Measurements from ENCODE around the gene ADAM12. TPM values are rescaled to one million over a fixed set of nuclear protein-coding genes. Genes with fewer than 3 reads are reported as not detected.
"Not testable (repeated sequence)": the region's sequence is repeated elsewhere in the genome, so short reads cannot be mapped to it uniquely, and the experiment has no call there.

ADAM12 gene
- total RNA-seq, 4 donors from 2014 or later = under 0.01 to 1.3 (median 1.0) TPM

DNA sequence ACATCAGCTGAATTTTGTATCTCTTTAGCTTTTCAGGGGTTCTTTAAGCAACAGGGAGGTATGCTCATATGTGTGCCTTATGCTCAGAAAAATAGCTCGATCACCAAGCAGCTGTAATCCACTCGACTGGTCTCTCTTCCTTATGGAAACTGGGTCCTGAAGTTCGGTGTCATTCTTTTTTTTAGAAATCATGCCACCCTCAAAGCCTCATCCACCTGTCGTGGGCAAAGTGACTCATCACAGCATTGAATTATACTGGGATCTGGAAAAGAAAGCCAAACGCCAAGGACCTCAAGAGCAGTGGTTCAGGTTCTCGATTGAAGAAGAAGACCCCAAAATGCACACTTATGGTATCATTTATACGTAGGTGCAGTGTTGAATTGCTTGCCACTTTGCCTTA lies 408.3 kb downstream of the ADAM12 start:
- Histone ChIP-seq H3K4me3 (no peak overlapping the region), H3K27ac (replicated peaks in 1 of 4) (no peak overlapping the region), H3K36me3 (no peaks in the 10 kb centered on the region), H3K27me3 (no peaks in the 10 kb centered on the region), H3K9me3 (no peaks in the 10 kb centered on the region), H3K4me1 (no peaks in the 10 kb centered on the region)
- intact Hi-C loops (cut with DNase I) = loop anchor here (5.0 to 10.0 kb wide), 3 partner anchors 405 to 1872 kb away; partner anchors contain the start of gene ADAM12
- TF ChIP-seq EP300 (IDR thresholded peaks at IDR 0.05) (no peak), POLR2A (IDR thresholded peaks at IDR 0.05; ENCODE audit: low read depth) (no peak), POLR2AphosphoS5 (IDR thresholded peaks at IDR 0.05) (no peak), CTCF (IDR thresholded peaks at IDR 0.05) (no peak)
- DNase-seq (ENCODE audit: extremely low spot score) = no peak
- 77% methylated on average over 7 of the region's 7 CpGs for WGBS

- Histone ChIP-seq H3K4me1 (no peaks in the 10 kb centered on the region), H3K27me3 (no peaks in the 10 kb centered on the region), H3K9me3 (no peaks in the 10 kb centered on the region), H3K36me3 (no peaks in the 10 kb centered on the region), H3K27ac (replicated peaks in 1 of 4) (no peak overlapping the region), H3K4me3 (no peak overlapping the region)
- 82% methylated on average over 6 of the region's 6 CpGs for WGBS
- DNase-seq (ENCODE audit: extremely low spot score) = peak; percentile 57
- intact Hi-C loops (cut with DNase I) = no loop called here
- TF ChIP-seq EP300 (IDR thresholded peaks at IDR 0.05) (no peak), POLR2AphosphoS5 (IDR thresholded peaks at IDR 0.05) (no peak), POLR2A (IDR thresholded peaks at IDR 0.05; ENCODE audit: low read depth) (no peak)
These were observed 411.2 kb downstream of the ADAM12 start for GRCh38 chr10:125976960-125977605.

DNA sequence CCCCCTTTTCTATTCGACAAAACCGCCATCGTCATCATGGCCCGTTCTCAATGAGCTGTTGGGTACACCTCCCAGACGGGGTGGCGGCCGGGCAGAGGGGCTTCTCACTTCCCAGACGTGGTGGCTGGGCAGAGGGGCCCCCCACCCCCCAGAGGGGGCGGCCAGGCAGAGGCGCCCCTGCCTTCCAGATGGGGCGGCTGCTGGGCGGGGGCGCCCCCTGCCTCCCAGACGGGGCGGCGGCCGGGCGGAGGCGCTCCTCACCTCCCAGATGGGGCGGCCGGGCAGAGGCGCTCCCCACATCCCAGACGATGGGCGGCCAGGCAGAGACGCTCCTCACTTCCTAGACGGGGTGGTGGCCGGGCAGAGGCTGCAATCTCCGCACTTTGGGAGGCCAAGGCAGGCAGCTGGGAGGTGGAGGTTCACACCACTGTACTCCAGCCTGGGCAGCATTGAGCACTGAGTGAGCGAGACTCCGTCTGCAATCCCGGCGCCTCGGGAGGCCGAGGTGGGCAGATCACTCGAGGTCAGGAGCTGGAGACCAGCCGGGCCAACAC lies 418.1 kb downstream of the ADAM12 start:
- H3K27ac ChIP-seq (replicated peaks in 1 of 4); H3K36me3 ChIP-seq; H3K27me3 ChIP-seq; intact Hi-C loops (cut with DNase I); H3K4me1 ChIP-seq; DNase-seq (ENCODE audit: extremely low spot score); H3K4me3 ChIP-seq; H3K9me3 ChIP-seq: not testable (repeated sequence)
- WGBS = 86% methylated on average over 13 of the region's 36 CpGs

DNA sequence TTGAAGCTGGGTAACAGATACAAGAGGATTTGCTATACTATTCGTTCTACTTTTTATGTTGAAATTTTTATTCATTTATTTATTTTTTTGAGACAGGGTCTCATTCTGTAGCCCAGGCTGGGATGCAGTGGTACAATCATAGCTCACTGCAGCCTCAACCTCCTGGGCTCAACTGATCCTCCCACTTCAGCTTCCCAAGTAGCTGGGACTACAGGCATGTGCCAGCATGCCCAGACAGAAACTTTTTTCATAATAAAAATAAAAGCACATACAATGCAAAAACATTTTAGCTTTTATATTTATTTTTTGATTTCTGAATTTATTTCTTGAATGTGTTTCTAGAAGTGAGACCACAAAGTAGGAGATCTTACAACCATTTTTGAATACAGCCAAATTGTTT lies 420.7 kb downstream of the ADAM12 start:
- Histone ChIP-seq H3K27me3 (no peaks in the 10 kb centered on the region), H3K4me3 (no peak overlapping the region), H3K27ac (replicated peaks in 1 of 4) (no peak overlapping the region), H3K9me3 (no peaks in the 10 kb centered on the region), H3K36me3 (no peaks in the 10 kb centered on the region), H3K4me1 (no peaks in the 10 kb centered on the region)
- 89% methylated on average over 1 of the region's 1 CpG for WGBS
- intact Hi-C loops (cut with DNase I) = no loop called here
- no peak for DNase-seq (ENCODE audit: extremely low spot score)
- TF ChIP-seq CTCF (IDR thresholded peaks at IDR 0.05) (no peak), EP300 (IDR thresholded peaks at IDR 0.05) (no peak), POLR2AphosphoS5 (IDR thresholded peaks at IDR 0.05) (no peak), POLR2A (IDR thresholded peaks at IDR 0.05; ENCODE audit: low read depth) (no peak)

GRCh38 chr10:125964558-125964957 lies 423.7 kb downstream of the ADAM12 start:
- H3K9me3 ChIP-seq = peaks cover 0 to 15% (median 9%) of the 10 kb centered on the region in 4 donors
- TF ChIP-seq CTCF (IDR thresholded peaks at IDR 0.05) (no peak), POLR2A (IDR thresholded peaks at IDR 0.05; ENCODE audit: low read depth) (no peak), POLR2AphosphoS5 (IDR thresholded peaks at IDR 0.05) (no peak)
- H3K27ac ChIP-seq (replicated peaks in 1 of 4) = no peak overlapping the region
- 100% methylated on average over 2 of the region's 2 CpGs for WGBS
- intact Hi-C loops (cut with DNase I) = no loop called here
- H3K27me3 ChIP-seq = no peaks in the 10 kb centered on the region
- no peak overlapping the region for H3K4me3 ChIP-seq
- DNase-seq (ENCODE audit: extremely low spot score) = no peak
- no peaks in the 10 kb centered on the region for H3K36me3 ChIP-seq
- H3K4me1 ChIP-seq = no peaks in the 10 kb centered on the region

Small RNA genes lying within 50 kb of the gene (small RNA-seq; reads per million reads assigned to genes)
- gene RNA5SP328 = 0 reads per million in 3 donors
